Measurements from ENCODE around the gene TEAD4.

DNA sequence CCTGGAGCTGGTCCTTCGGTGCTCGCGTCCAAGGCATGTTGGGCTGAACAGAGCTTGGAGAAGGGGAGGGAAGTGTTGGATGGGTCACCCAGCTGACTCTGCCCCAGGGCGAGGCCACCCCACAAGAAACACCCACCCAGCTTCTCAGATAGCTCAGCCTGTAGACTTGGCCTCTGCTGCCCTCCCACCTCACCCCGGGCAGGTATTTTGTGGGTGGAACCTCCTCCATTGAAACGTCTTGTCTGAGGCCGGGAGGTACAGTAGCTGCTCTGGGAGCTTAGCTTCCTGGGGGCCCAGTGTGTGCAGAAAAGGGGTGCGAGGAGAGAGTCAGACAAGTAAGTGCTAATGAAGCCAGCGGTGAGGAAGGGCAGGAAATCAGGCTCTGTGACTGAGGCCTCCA lies 63.2 kb downstream of the TEAD4 start:
- no peak for TF ChIP-seq CTCF (conservative IDR thresholded peaks at IDR 0.05 in 1 of 2, IDR thresholded peaks at IDR 0.05 in 1 of 2; ENCODE audit: extremely low read depth in 1 of 2, insufficient read depth in 1 of 2, low read depth in 1 of 2, low read length in 2 of 2)
- TF ChIP-seq EZH2 (IDR thresholded peaks at IDR 0.05; ENCODE audit: borderline replicate concordance, low read length) = no peak

Measured in mammary epithelial cell (primary cell).